Measurements from ENCODE around the gene PLIN1.

Gene PLIN1

DNA sequence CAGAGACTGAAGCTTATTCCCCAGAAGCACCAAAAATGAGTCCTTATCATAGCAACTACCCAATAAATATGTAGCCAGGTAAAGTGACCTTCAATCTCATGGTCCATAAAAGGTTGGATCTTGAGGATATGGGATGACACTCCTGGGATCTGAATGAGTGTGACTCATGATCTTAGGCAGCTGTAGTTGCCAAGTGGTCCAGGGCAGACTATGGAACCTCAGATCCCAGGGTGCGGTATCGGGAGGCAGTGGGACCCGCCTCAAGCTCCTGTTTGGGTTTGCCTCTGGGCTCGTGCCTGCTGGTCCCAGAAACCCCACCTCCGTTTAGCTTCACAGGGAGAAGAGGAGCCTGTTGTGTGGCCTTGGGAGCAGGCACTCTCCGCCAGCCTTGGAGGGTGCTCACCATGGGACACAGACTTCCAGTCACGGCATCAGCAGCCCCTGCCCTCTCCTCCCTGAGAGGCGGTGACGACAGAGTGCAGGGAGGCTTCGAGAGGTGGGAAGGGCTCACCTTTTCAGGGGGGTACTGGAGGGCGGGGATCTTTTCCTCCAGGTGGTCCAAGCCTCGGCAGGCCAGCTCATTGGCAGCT, 8.1 kb downstream of the PLIN1 start:
- DNase-seq, result no peak

- DNase-seq, result no peak
Measured at GRCh38 chr15:89669941-89670340, 9.2 kb downstream of the PLIN1 start.

GRCh38 chr15:89669309-89669865, 9.8 kb downstream of the PLIN1 start:
- no peak for DNase-seq

DNA sequence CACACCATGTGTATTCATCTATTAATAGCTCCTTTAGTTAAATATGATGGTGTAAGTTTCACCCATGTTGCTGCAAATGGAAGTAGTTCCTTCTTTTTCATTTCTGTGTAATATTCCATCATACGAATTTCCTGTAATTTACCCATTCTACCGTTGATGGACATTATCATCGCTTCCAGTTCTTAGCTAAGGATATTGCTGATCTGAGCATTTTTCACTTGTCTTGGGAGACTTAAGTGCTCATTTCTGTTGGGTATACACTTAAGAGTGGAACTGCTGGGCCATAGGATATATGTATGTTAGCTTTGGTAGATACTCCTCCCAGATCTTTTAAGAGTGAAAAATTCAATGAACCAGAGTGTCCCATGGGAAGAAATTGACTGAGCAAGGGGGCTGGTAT, 11.0 kb downstream of the PLIN1 start:
- no peak for DNase-seq

DNA sequence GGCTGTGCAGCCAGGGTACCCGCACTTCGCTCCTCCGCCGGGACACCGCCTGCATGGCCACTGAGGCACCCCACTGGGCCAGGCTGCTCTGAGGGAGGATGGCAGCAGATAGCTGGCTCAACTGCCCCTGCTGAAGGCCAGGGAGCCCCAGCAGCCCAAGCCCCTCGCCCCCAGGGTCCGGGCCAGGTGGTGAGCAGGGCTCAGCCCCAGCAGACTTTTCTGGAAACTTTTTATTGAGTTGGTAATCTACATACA, 11.5 kb downstream of the PLIN1 start:
- no peak for DNase-seq

DNA sequence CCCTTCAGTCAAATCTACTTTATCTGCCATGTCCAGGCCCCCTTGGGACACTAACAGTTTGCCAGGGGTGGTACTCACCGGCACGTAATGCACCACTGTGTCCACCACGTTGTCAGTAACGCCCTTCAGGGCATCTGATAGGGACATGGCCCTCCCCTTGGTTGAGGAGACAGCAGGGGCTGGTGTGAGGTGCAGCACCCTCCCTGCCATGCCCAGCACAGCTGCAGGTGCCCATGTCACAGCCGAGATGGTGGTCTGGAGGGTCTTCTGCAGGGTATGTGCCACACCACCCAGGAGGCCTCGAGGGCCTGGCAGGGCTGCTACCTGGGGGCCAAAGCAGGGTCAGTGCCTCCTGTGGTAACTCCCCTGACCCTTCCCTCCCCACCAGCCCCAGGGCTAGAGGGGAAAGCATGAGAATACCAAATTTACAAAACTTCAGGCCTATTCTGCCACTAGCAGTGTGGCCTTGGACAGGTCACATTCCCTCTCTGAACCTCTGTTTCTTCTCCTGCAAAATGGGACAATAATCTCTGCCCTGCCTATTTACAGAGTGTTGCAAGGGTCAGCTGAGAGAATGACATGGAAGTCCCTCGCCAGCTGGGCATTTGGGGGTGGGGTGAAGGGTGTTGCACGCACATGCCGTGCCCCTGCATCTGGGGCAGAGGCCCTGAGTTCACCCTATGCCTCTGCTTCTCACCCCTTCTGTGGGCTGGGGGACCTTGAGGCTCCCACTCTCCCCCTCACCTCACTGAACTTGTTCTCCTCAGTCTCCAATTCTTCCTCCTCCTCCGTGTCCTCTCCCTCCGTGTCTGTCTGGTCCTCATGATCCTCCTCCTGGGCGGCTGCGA, 12.1 kb downstream of the PLIN1 start:
- DNase-seq, result no peak

GRCh38 chr15:89666184-89666857, 12.8 kb downstream of the PLIN1 start:
- no peak for DNase-seq

GRCh38 chr15:89665449-89666181, 13.6 kb downstream of the PLIN1 start:
- no peak for DNase-seq

- DNase-seq, result no peak
Measured at GRCh38 chr15:89664441-89665350, 14.5 kb downstream of the PLIN1 start.

DNA sequence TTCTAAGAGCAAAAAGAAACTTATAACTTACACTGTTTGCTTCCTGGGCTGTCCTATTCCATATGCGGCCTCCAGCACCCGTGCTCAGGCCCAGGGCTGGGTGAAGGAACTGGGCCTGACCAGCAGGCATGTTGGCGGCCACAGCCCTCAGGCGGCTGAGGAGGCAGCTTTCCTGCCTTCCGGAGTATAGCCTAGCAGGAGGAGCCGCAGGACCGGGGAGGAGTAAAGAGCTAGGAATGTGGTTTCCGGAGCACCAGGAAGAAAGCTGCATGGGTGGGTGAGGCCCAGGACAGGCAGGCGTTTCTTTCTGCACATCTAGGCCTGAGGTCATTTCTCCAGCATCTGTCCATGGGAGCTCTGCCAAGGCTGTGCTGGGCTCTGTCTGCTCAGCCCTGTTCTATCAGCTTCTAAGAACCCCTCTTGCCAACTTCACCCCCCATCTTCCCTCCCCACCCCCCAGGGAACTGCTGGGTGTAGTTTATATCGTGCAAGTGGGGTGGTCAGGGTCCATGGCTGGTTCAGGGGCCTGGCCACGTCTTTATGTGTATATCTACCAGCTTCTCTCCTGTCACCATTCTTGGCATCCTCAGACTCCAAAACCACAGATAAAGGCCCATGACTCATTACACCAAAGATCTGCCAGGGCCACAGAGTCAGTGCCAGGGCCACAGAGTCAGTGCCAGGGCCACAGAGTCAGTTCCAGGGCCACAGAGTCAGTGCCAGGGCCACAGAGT, 16.1 kb downstream of the PLIN1 start:
- no peak for DNase-seq

DNA sequence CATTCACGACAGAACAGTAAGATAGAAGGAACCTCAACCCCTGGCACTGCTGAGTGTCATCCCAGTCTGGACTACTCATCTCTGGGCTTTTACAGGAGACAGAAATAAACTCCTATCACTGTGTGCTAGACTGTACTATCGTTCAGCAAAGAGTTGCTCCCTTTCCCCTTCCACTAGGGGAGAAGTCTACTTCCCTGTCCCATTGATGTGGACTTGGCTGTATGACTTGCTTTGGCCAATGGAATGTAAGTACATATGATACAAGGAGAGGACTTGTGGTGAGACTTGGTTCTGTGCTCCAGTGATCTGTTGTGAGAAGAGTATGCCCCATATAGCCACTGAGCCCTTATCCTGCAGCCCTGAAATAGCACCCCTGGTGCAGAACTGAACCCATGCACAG, 18.6 kb downstream of the PLIN1 start:
- no peak for DNase-seq

DNA sequence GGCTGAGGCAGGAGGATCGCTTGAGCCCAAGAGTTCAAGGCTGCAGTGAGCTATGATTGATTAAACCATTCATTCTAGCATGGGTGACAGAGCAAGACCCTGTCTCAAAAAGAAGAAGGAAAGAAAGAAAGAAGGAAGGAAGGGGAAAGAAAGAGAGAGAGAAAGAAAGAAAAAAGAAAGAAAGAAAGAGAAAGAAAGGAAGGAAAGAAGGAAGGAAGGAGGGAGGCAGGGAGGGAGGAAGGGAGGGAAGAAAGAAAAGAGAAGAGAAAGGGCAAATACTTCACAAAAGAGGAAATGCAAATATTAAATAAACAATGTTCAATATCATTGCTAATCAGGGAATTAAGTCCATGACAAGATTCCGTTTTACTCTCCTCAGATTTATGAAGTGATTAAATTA, 19.9 kb downstream of the PLIN1 start:
- no peak for DNase-seq

DNA sequence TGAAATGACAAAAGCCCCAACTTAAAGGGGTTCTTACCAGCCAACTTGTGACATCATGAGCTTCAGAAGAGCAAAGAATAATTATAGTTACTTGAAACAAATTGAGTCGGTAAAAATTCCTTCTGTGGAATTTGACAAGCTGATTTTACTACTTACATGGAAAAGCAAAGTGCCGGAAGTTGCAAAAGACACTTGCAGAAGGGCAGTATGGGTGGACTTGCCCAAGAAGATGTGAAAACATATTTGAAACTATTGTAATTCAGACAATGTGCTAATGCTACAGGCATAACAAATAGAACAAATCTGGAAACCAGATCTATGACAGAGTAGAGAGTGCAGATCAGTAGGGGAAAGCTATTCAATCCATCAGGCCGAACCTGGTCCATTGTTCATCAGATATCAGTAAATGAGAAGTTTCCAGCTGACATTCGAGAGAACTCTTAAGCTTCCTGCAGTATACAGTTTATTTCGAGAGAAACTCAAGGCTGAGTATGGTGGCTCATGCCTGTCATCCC, 21.4 kb downstream of the PLIN1 start:
- DNase-seq, result no peak

GRCh38 chr15:89656116-89656815, 22.9 kb downstream of the PLIN1 start:
- DNase-seq, result no peak

GRCh38 chr15:89654847-89655805, 24.0 kb downstream of the PLIN1 start, which contains the start of gene KIF7:
Gene KIF7, minus strand, starts transcription at chr15:89655467. Its CDS starts 2,537 bp downstream, at chr15:89652930.
- DNase-seq, result no peak

DNA sequence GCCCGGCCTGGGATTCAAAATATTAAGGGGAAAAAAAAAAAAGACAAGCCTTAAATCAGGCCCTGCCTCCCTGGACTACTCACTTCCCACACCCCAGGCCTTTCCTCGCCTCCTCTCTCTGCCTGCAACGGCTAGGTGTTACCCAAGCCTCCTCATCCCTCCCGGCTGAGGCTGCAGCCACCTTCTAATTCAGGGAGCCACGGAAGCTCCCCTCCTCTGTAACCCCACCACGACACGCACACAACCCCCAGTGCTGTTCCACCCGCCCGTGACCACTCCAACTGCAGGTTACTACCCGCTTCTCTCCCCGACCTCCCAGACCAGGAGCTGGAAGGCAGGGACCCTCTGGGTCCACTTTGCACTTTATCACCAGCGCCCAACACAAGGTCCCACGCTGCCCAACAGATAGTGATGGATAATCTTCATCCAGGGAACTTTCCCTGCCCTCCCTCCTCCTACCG, 24.8 kb downstream of the PLIN1 start:
- no peak for DNase-seq

DNA sequence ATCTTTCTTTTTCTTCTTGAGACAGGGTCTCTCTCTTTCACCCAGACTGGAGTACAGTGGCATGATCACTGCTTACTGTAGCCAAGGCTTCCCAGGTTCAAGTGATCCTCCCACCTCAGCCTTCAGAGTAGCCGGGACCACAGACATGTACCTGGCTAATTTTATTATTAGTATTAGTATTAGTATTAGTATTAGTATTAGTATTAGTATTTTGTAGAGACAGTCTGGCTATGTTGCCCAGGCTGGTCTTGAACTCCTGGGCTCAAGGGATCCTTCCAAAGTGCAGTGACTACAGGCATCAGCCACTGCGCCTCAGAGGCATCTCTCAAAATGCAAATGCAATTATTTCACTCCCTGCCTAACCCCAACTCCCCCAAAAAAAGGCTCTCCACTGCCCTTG, 25.6 kb downstream of the PLIN1 start:
- no peak for DNase-seq

GRCh38 chr15:89652666-89653065, 26.5 kb downstream of the PLIN1 start:
- DNase-seq, result no peak

DNA sequence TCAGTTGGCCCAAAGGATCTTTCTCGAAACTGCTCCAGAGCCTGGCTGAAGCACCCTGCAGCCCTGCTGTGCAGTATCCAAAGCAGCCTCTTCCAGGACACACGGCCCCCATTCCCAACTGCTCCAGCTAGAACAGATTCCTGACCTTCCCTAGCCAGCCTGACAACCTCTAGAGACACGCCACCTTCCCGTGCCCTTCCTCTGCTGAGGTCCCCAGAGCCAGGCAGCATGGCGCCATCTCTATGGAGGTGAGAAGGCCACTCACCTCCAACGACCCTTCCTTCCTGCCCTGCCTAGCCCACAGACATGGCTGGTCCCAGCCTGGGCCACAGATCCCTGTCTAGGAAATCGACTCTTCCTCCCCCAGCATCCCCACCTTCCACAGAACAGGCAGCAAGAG, 27.0 kb downstream of the PLIN1 start:
- DNase-seq, result no peak

Measured in activated gamma-delta T cell treated with Interleukin-2 at 50 U/mL for 16 hours (primary cell).